ENCODE data around the gene GET3.

GRCh38 chr19:12792853-12793289 is 55.6 kb downstream of the GET3 start:
- no peak for TF ChIP-seq POLR2AphosphoS5 (IDR thresholded peaks at IDR 0.05; ENCODE audit: insufficient read depth in 1 of 2, low read depth in 1 of 2)
- TF ChIP-seq CTCF (IDR thresholded peaks at IDR 0.05): no peak
